ELR (cell line): ENCODE measurements around the gene ATF6.
"Not testable (repeated sequence)": the region's sequence is repeated elsewhere in the genome, so short reads cannot be mapped to it uniquely, and the experiment has no call there.

Experiments
- DNase-seq: peaks from one replicate; pipeline ENCODE4 v3.0.0-alpha.2; 2015; ENCODE audit warnings: low read depth

The ATF6 gene

GRCh38 chr1:161832299-161832907 lies 66.3 kb downstream of the ATF6 start:
- DNase-seq = not testable (repeated sequence)

GRCh38 chr1:161834967-161835550 lies 68.9 kb downstream of the ATF6 start:
- peak; percentile 13 for DNase-seq

- peak; percentile 10 for DNase-seq
Observed at GRCh38 chr1:161836018-161836417, 69.9 kb downstream of the ATF6 start.

GRCh38 chr1:161838362-161838761 lies 72.2 kb downstream of the ATF6 start:
- no peak for DNase-seq

- DNase-seq = no peak
Observed at GRCh38 chr1:161838885-161839284, 72.8 kb downstream of the ATF6 start.

GRCh38 chr1:161839591-161839990 lies 73.5 kb downstream of the ATF6 start:
- DNase-seq = no peak

GRCh38 chr1:161840363-161840762 lies 74.2 kb downstream of the ATF6 start:
- no peak for DNase-seq

GRCh38 chr1:161843156-161843555 lies 77.0 kb downstream of the ATF6 start:
- DNase-seq = no peak

- no peak for DNase-seq
Observed at GRCh38 chr1:161844696-161845095, 78.6 kb downstream of the ATF6 start.

- DNase-seq = no peak
Observed at GRCh38 chr1:161848676-161849075, 82.6 kb downstream of the ATF6 start.

- no peak for DNase-seq
Observed at GRCh38 chr1:161849518-161849917, 83.4 kb downstream of the ATF6 start.

- DNase-seq = no peak
Observed at GRCh38 chr1:161855260-161855659, 89.1 kb downstream of the ATF6 start.

GRCh38 chr1:161858271-161858670 lies 92.2 kb downstream of the ATF6 start:
- DNase-seq = no peak

- DNase-seq = no peak
Observed at GRCh38 chr1:161863549-161863948, 97.4 kb downstream of the ATF6 start.

GRCh38 chr1:161864577-161864976 lies 98.5 kb downstream of the ATF6 start:
- peak; percentile 20 for DNase-seq

- DNase-seq = no peak
Observed at GRCh38 chr1:161866241-161866640, 100.1 kb downstream of the ATF6 start.

- DNase-seq = no peak
Observed at GRCh38 chr1:161868832-161869231, 102.7 kb downstream of the ATF6 start.

GRCh38 chr1:161869291-161869690 lies 103.2 kb downstream of the ATF6 start:
- no peak for DNase-seq

- DNase-seq = no peak
Observed at GRCh38 chr1:161872506-161872905, 106.4 kb downstream of the ATF6 start.

- DNase-seq = no peak
Observed at GRCh38 chr1:161879261-161879660, 113.1 kb downstream of the ATF6 start.

GRCh38 chr1:161884475-161884874 lies 118.4 kb downstream of the ATF6 start:
- no peak for DNase-seq

GRCh38 chr1:161885003-161885402 lies 118.9 kb downstream of the ATF6 start:
- peak; percentile 75 for DNase-seq

- DNase-seq = no peak
Observed at GRCh38 chr1:161885759-161886158, 119.6 kb downstream of the ATF6 start.

- DNase-seq = no peak
Observed at GRCh38 chr1:161886589-161886988, 120.5 kb downstream of the ATF6 start.
